Dermis lymphatic vessel endothelial cell (primary cell): Measurements from ENCODE around the gene CAVIN2. TPM values are rescaled to one million over a fixed set of nuclear protein-coding genes. Genes with fewer than 3 reads are reported as not detected.

ENCODE experiments used
- total RNA-seq: library from RNA; depleted of rRNA; stranded (reverse); fragments of >200 nt; gene quantifications from 2 replicates; pipeline ENCODE4 v1.2.1, GENCODE V29; 2014

The CAVIN2 gene
- 257 and 413 TPM in 2 replicates for total RNA-seq

GRCh38 chr2:191846515-191847476 lies at the start of gene CAVIN2:
Gene CAVIN2 (minus strand): TSS chr2:191847088. CDS start chr2:191846925, 163 bp downstream.

Other genes starting within 250 kb of the CAVIN2 start
- 9.9 and 12.1 TPM in 2 replicates for gene NABP1, start 169.0 kb downstream of the CAVIN2 start, total RNA-seq